Measurements from ENCODE around the gene LAMC1. TPM values are rescaled to one million over a fixed set of nuclear protein-coding genes. Genes with fewer than 3 reads are reported as not detected.

LAMC1 gene
- total RNA-seq, 2 donors from 2014 or later, result 60.7 to 96.6 TPM

DNA sequence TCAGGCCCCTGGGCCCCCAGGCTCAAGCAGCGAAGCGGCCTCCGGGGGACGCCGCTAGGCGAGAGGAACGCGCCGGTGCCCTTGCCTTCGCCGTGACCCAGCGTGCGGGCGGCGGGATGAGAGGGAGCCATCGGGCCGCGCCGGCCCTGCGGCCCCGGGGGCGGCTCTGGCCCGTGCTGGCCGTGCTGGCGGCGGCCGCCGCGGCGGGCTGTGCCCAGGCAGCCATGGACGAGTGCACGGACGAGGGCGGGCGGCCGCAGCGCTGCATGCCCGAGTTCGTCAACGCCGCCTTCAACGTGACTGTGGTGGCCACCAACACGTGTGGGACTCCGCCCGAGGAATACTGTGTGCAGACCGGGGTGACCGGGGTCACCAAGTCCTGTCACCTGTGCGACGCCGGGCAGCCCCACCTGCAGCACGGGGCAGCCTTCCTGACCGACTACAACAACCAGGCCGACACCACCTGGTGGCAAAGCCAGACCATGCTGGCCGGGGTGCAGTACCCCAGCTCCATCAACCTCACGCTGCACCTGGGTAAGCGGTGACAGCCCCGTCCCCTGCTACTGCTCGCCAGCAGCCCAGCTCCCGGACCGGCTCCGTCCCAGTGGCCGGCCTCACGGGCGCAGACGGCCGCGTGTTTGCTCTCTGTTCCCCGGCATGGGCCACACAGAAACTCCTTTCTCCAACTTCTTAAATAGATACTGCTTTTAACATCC, 539 bp downstream of the LAMC1 start:
- Histone ChIP-seq H3K36me3 (replicated peaks in 1 of 2; ENCODE audit: insufficient read depth in 1 of 2, low read depth in 2 of 2) (no peaks in the 10 kb centered on the region), H3K9me3 (no peaks in the 10 kb centered on the region), H3K27ac (peak overlapping the region; percentile 97 to 99 (median 98)), H3K4me1 (peaks cover 41% of the 10 kb centered on the region), H3K4me3 (peak overlapping the region; percentile 82 to 86), H3K27me3 (no peaks in the 10 kb centered on the region)
- peak; percentile 81 to 91 (median 86) for DNase-seq
- TF ChIP-seq POLR2A (IDR thresholded peaks at IDR 0.05), result peak; percentile 55 to 75 (median 64)
- TF ChIP-seq, protein P1, sequence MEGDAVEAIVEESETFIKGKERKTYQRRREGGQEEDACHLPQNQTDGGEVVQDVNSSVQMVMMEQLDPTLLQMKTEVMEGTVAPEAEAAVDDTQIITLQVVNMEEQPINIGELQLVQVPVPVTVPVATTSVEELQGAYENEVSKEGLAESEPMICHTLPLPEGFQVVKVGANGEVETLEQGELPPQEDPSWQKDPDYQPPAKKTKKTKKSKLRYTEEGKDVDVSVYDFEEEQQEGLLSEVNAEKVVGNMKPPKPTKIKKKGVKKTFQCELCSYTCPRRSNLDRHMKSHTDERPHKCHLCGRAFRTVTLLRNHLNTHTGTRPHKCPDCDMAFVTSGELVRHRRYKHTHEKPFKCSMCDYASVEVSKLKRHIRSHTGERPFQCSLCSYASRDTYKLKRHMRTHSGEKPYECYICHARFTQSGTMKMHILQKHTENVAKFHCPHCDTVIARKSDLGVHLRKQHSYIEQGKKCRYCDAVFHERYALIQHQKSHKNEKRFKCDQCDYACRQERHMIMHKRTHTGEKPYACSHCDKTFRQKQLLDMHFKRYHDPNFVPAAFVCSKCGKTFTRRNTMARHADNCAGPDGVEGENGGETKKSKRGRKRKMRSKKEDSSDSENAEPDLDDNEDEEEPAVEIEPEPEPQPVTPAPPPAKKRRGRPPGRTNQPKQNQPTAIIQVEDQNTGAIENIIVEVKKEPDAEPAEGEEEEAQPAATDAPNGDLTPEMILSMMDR (IDR thresholded peaks at IDR 0.05), result peak; percentile 43 to 86 (median 74)
- 0 to 1% methylated on average over 15 to 56 of the region's 68 CpGs for WGBS, 2 donors
- intact Hi-C loops (cut with DNase I), result loop anchor here (5.0 kb wide), 1 partner anchor 56 kb away; no protein-coding TSS in a partner anchor
- ATAC-seq, result peak; percentile 73

DNA sequence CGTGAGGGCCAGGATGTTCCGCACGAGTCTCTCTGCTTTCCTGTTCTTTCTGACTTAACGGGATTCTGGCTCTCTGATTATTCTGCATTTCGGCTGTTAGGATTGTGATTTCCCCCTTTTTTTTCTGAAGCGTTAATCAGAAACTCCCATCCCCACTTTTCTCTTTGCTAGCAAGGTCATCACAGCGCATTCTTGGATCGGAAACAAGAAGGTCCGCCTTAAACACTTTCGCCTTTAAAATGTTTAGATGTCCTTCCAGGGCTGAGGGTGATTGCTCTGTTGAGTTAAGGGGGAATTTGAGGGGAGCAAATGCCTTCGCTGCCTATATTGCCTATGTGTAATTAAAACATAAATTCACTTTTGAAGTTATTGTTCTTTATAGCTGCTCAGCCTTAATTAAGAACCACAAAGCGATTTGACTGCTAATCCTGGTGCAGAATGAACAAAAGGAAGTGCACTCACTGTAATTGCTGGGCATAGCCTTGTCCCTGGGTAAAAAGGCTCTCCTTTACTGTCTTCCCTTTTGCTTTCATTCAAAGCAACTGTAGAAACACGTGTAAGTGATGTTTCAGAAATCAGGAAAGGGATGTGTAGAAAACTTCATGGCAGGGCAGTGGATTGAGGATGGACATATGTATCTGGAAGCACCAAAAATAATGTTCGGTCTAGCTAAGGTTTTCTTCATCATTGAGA, 1.2 kb downstream of the LAMC1 start:
- 3 to 5% methylated on average over 14 of the region's 14 CpGs for WGBS, 2 donors
- Histone ChIP-seq H3K27ac (peak overlapping the region; percentile 97 to 99 (median 98)), H3K9me3 (no peaks in the 10 kb centered on the region), H3K36me3 (replicated peaks in 1 of 2; ENCODE audit: insufficient read depth in 1 of 2, low read depth in 2 of 2) (no peaks in the 10 kb centered on the region), H3K27me3 (no peaks in the 10 kb centered on the region), H3K4me3 (peak overlapping the region; percentile 22 to 86), H3K4me1 (peaks cover 34% of the 10 kb centered on the region)
- intact Hi-C loops (cut with DNase I), result loop anchor here (5.0 kb wide), 1 partner anchor 57 kb away; no protein-coding TSS in a partner anchor
- TF ChIP-seq, protein P1 (IDR thresholded peaks at IDR 0.05), result no peak
- TF ChIP-seq POLR2A (IDR thresholded peaks at IDR 0.05), result no peak
- no peak for ATAC-seq
- no peak for DNase-seq

DNA sequence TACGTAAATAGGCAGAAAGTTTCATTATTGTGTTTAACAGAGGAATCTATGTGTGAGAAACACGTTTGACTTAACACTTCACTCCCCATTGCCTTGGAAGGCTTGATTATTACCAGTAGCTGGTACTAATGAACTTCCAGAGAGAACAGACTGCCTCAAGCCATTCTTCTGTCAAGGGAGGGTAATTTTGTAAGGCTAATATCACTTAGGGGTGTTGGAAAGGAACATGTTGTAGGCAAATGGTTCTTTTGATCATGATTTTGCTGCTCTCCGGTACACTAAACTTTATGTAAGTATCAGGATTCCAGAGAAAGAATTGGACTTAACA, 1.8 kb downstream of the LAMC1 start:
- DNase-seq, result no peak
- intact Hi-C loops (cut with DNase I), result no loop called here
- no peak for TF ChIP-seq POLR2A (IDR thresholded peaks at IDR 0.05)
- TF ChIP-seq, protein P1 (IDR thresholded peaks at IDR 0.05), result no peak
- Histone ChIP-seq H3K9me3 (no peaks in the 10 kb centered on the region), H3K27ac (peak overlapping the region in 3 of 4 donors; percentile 98 to 99 (median 99)), H3K36me3 (replicated peaks in 1 of 2; ENCODE audit: insufficient read depth in 1 of 2, low read depth in 2 of 2) (no peaks in the 10 kb centered on the region), H3K4me1 (peaks cover 29% of the 10 kb centered on the region), H3K27me3 (no peaks in the 10 kb centered on the region), H3K4me3 (peak overlapping the region in 1 of 2 donors; percentile 86)
- 31 to 39% methylated on average over 3 of the region's 3 CpGs for WGBS, 2 donors
- ATAC-seq, result no peak

DNA sequence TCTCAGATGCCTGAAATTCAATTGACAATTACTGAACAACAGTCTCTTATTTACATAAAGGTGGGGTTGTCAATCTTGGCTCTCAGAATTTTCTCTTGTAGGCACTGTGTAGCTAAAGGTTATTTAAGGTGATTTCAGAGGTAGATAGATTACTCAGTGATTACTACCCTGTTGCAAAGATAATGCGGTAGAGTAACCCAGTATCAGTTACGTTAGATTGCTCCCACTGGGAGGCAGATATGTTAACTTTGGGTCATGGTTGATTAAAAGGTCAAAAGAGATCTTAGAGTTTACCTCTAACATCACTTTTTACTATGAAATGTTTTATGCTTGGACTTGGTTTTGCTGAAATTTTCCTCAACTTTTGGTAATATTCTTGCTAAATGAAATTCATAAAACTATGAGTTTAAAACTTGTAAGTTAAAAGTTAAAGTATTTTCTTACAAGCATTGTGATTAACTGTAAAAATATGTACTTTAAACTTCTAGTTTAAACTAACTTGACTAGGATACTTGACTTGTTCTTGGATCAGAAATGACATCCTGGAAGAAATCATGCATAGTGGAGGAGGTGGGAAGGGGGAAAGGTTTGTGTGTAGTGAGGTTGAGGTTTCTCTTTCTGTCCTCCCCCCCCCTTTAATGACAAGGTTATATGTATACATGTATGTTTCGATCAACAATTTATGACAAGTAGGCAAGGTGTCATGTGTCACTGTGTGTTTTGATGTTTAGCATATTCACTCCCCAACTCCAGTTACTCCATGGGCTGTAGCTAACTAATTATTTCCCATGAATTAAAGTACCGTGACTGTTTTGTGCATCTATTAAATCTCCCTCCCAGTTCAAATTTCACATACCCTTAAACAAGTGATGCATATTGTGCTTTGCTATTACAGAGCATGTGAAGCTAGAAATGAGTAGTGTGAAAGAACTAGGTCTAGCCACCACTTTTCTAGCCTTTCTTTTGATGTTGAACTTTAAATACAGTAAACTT, 2.9 kb downstream of the LAMC1 start:
- Histone ChIP-seq H3K27me3 (no peaks in the 10 kb centered on the region), H3K27ac (peak overlapping the region in 1 of 4 donors; percentile 99), H3K4me3 (no peak overlapping the region), H3K36me3 (replicated peaks in 1 of 2; ENCODE audit: insufficient read depth in 1 of 2, low read depth in 2 of 2) (no peaks in the 10 kb centered on the region), H3K9me3 (no peaks in the 10 kb centered on the region), H3K4me1 (peaks cover 20% of the 10 kb centered on the region)
- ATAC-seq (no peak), DNase-seq (no peak)
- intact Hi-C loops (cut with DNase I), result no loop called here
- no peak for TF ChIP-seq POLR2A (IDR thresholded peaks at IDR 0.05)
- TF ChIP-seq, protein P1 (IDR thresholded peaks at IDR 0.05), result no peak
- WGBS, 2 donors, result 37 to 42% methylated on average over 4 of the region's 4 CpGs

Measured in body of pancreas (tissue), 4 donors.